ENCODE measurements around the gene ULK1. TPM values are rescaled to one million over a fixed set of nuclear protein-coding genes. Genes with fewer than 3 reads are reported as not detected.

ULK1 gene
- polyA plus RNA-seq, 1 donor from 2014 or later: 19.0 TPM

- TF ChIP-seq EZH2 (IDR thresholded peaks at IDR 0.05; ENCODE audit: borderline replicate concordance, insufficient read depth, low read length, poor library complexity, severe bottlenecking) (no peak), TAF1 (IDR thresholded peaks at IDR 0.05; ENCODE audit: low read depth) (no peak), MXI1 (conservative IDR thresholded peaks at IDR 0.05; ENCODE audit: poor library complexity, severe bottlenecking) (no peak), CTCF (IDR thresholded peaks at IDR 0.05; ENCODE audit: poor library complexity, severe bottlenecking) (no peak), REST (IDR thresholded peaks at IDR 0.05; ENCODE audit: borderline replicate concordance) (no peak), RAD21 (conservative IDR thresholded peaks at IDR 0.05) (no peak), SMC3 (conservative IDR thresholded peaks at IDR 0.05; ENCODE audit: poor library complexity) (no peak), EP300 (conservative IDR thresholded peaks at IDR 0.05; ENCODE audit: poor library complexity, severe bottlenecking) (no peak), POLR2AphosphoS5 (IDR thresholded peaks at IDR 0.05) (no peak)
- no peak overlapping the region for H3K4me3 ChIP-seq (ENCODE audit: low read length)
- no peak overlapping the region for H3K9ac ChIP-seq (ENCODE audit: low read length)
- H3K36me3 ChIP-seq (ENCODE audit: insufficient read depth, low read length): no peaks in the 10 kb centered on the region
- no peaks in the 10 kb centered on the region for H3K79me2 ChIP-seq (replicated peaks; ENCODE audit: insufficient read depth, low read length)
- no peaks in the 10 kb centered on the region for H4K20me1 ChIP-seq (ENCODE audit: insufficient read depth)
- no peak overlapping the region for H2AFZ ChIP-seq (ENCODE audit: low read depth, low read length)
- no peaks in the 10 kb centered on the region for H3K27me3 ChIP-seq (ENCODE audit: insufficient read depth, low read depth, low read length)
- H3K9me3 ChIP-seq (ENCODE audit: low read length): no peaks in the 10 kb centered on the region
- H3K27ac ChIP-seq (ENCODE audit: low read length): no peak overlapping the region
- no peaks in the 10 kb centered on the region for H3K9me2 ChIP-seq (ENCODE audit: insufficient read depth, low read length)
- no peak overlapping the region for H3K4me2 ChIP-seq (ENCODE audit: low read length)
- no peaks in the 10 kb centered on the region for H3F3A ChIP-seq (ENCODE audit: insufficient read depth, low read length, poor library complexity, severe bottlenecking)
Measured at GRCh38 chr12:131921866-131922769, 27.7 kb downstream of the ULK1 start.

- H3K9me3 ChIP-seq (ENCODE audit: low read length): no peaks in the 10 kb centered on the region
- no peaks in the 10 kb centered on the region for H3K36me3 ChIP-seq (ENCODE audit: insufficient read depth, low read length)
- no peak overlapping the region for H3K4me2 ChIP-seq (ENCODE audit: low read length)
- H3K27me3 ChIP-seq (ENCODE audit: insufficient read depth, low read depth, low read length): no peaks in the 10 kb centered on the region
- H3K9ac ChIP-seq (ENCODE audit: low read length): no peak overlapping the region
- H3K27ac ChIP-seq (ENCODE audit: low read length): no peak overlapping the region
- H4K20me1 ChIP-seq (ENCODE audit: insufficient read depth): no peaks in the 10 kb centered on the region
- no peak overlapping the region for H2AFZ ChIP-seq (ENCODE audit: low read depth, low read length)
- H3K79me2 ChIP-seq (replicated peaks; ENCODE audit: insufficient read depth, low read length): no peaks in the 10 kb centered on the region
- no peak overlapping the region for H3K4me3 ChIP-seq (ENCODE audit: low read length)
- no peaks in the 10 kb centered on the region for H3K9me2 ChIP-seq (ENCODE audit: insufficient read depth, low read length)
- no peaks in the 10 kb centered on the region for H3F3A ChIP-seq (ENCODE audit: insufficient read depth, low read length, poor library complexity, severe bottlenecking)
- TF ChIP-seq MXI1 (conservative IDR thresholded peaks at IDR 0.05; ENCODE audit: poor library complexity, severe bottlenecking): no peak
- no peak for TF ChIP-seq REST (IDR thresholded peaks at IDR 0.05; ENCODE audit: borderline replicate concordance)
- no peak for TF ChIP-seq CTCF (IDR thresholded peaks at IDR 0.05; ENCODE audit: poor library complexity, severe bottlenecking)
- TF ChIP-seq EZH2 (IDR thresholded peaks at IDR 0.05; ENCODE audit: borderline replicate concordance, insufficient read depth, low read length, poor library complexity, severe bottlenecking): no peak
- no peak for TF ChIP-seq TAF1 (IDR thresholded peaks at IDR 0.05; ENCODE audit: low read depth)
- no peak for TF ChIP-seq RAD21 (conservative IDR thresholded peaks at IDR 0.05)
- no peak for TF ChIP-seq SMC3 (conservative IDR thresholded peaks at IDR 0.05; ENCODE audit: poor library complexity)
- TF ChIP-seq EP300 (conservative IDR thresholded peaks at IDR 0.05; ENCODE audit: poor library complexity, severe bottlenecking): no peak
Measured at GRCh38 chr12:131922772-131923171, 28.4 kb downstream of the ULK1 start.
